AG04449 (cell line): ENCODE results near the gene LSS.

Source experiments
- CTCF ChIA-PET: fragments of 350-600 bp; formaldehyde crosslinking; extraction: SDS; loops from one replicate; lab custom pipeline; 2021; ENCODE audit warnings: antibody characterized with exemption; lab: Yijun Ruan, JAX
- POLR2A ChIA-PET: fragments of 400-600, 350-600 bp; formaldehyde crosslinking; extraction: SDS; loops from one replicate; lab custom pipeline; 2020; ENCODE audit warnings: antibody characterized with exemption, inconsistent platforms; lab: Yijun Ruan, JAX
- DNase-seq: peaks from one replicate; pipeline ENCODE4 v3.0.0-alpha.2; 2010; ENCODE audit warnings: low read depth, low spot score
- H3K4me3 ChIP-seq: 2 replicates; pipeline ENCODE4 v1.5.1; 2011; ENCODE audit warnings: low read depth, mild to moderate bottlenecking, control low read depth, low read length
- TF ChIP-seq, protein P1 (sequence below): IDR thresholded peaks from one replicate; pipeline ENCODE4 v1.5.1; 2011; ENCODE audit warnings: mild to moderate bottlenecking, moderate library complexity, low read length, control low read depth, inconsistent platforms; ENCODE audit not compliant: insufficient read depth; ENCODE audit errors: missing control alignments

Gene LSS

DNA sequence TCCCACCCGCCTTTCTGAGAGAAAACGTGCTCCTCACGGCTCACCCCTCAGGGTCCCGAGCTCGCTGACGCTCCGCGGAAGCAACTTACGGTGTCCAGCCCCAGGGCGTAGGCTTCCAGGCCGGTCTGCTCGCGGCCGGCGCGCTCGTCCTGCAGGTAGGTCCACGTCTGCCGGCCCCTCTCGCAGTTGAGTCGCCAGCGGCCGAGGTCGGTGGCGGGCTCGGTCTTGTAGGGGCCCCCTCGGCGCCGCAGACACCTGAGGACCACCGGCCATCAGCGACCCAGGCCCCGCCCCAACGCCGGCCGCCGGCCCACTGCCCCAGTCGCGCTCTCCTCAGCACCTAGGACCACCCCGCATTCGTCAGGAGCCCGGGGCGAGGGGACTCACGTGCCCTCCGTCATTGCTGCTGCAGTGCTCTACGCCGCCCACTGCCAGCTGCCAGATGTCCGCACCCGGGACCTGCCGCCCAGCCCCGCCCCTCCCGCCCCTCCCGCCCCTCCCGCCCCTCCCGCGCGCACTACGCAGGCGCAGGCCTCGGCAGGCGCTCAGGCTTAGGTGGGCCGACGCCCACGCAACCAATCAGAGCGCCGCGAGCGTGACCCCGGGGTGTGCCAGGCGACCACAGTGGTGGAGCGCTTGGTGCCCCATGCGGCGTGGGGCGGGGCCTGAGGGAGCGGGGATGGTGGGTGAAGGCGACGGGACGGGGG, at the start of gene LSS:
Gene LSS (minus strand): TSS at position 430 of the 707 bp plus-strand sequence. CDS start 29 bp downstream, at position 401.
- CTCF ChIA-PET, result interaction anchor here (0.8 to 4.4 kb wide), 5 partner anchors 13 to 257 kb away, joined by 3 to 28 read pairs (median 3); no protein-coding TSS in a partner anchor

DNA sequence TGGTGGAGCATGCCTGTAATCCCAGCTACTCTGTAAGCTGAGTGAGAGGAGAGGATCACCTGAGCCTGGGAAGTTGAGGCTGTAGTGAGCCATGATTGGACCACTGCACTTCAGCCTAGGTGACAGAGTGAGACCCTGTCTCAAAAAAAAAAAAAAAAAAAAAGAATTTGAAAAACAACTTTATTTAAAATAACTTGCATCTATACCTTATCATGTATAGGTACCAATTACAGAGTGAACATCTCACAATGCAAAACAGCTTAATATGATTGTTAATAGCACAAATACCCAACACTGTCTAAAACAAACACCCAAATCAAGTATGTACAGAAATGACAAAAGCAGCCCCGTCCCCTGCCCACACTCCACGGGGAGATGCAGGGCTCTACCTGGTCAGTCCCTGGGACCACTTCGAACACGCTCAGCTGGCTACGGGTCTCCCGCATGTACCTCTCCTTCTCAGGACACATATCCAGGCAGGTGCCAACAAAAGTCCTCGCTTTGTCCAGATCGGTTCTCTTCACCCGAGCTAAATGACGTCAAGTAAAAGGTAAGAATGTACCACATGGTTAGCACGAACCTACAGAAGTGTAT, 46.3 kb upstream of the LSS start:
- no peak for DNase-seq
- H3K4me3 ChIP-seq, result no peak overlapping the region
- ChIA-PET CTCF (interaction anchor here (0.9 to 1.8 kb wide), 5 partner anchors 9 to 303 kb away, joined by 3 to 6 read pairs (median 6); partner anchors contain the start of genes MCM3AP and YBEY), POLR2A (interaction anchor here (0.6 kb wide), 1 partner anchor 11 kb away, joined by 3 read pairs; the partner anchor contains the start of gene MCM3AP)
- TF ChIP-seq, protein P1, sequence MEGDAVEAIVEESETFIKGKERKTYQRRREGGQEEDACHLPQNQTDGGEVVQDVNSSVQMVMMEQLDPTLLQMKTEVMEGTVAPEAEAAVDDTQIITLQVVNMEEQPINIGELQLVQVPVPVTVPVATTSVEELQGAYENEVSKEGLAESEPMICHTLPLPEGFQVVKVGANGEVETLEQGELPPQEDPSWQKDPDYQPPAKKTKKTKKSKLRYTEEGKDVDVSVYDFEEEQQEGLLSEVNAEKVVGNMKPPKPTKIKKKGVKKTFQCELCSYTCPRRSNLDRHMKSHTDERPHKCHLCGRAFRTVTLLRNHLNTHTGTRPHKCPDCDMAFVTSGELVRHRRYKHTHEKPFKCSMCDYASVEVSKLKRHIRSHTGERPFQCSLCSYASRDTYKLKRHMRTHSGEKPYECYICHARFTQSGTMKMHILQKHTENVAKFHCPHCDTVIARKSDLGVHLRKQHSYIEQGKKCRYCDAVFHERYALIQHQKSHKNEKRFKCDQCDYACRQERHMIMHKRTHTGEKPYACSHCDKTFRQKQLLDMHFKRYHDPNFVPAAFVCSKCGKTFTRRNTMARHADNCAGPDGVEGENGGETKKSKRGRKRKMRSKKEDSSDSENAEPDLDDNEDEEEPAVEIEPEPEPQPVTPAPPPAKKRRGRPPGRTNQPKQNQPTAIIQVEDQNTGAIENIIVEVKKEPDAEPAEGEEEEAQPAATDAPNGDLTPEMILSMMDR, result no peak

More for the DNA sequence above, at the start of gene LSS:
- H3K4me3 ChIP-seq, result peak within 1 kb of the TSS; percentile 89
- TF ChIP-seq, protein P1, result no peak
- DNase-seq, result peak; percentile 69
- POLR2A ChIA-PET, result no interaction called here

DNA sequence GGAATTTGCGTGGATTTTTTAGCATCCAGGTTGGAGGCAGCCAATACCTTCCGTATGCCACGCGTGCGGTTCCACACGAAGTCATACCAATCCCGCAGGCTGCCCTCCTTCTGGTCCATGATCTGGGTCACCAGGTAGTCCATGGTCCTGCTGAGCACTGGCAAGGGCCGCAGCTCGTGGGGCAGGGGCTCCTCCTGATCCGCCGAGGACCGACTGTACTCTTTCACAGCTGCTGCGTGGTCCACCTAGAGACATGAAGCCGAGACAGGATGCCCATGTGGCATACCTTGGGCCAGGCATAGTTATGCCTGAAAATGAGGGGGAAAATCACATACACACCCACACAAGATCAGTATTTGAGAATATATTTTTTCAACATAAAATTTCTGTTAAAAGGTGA, 44.8 kb upstream of the LSS start:
- CTCF ChIA-PET, result no interaction called here
- H3K4me3 ChIP-seq, result no peak overlapping the region
- no peak for DNase-seq
- POLR2A ChIA-PET, result no interaction called here
- TF ChIP-seq, protein P1, result no peak

DNA sequence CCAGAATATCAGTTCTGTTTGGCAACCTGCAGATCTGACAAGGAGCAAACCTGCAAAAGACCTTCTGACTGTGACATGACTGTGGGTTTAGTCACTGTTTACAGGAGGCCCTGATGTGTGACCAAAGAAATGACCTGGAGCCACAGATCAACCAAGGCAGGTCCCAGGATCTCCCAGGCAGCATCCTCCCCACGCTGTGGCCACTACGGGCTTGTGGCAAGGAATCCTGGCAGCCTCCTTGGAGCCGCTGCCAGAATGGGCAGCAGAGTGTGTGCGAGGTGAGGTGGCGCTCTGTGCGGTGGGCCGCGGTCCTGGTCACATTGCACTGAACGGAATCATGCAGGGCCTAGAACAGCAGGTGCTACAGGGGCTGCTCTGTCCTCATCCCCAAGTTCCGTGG, 40.9 kb upstream of the LSS start:
- ChIA-PET POLR2A (no interaction called here), CTCF (no interaction called here)
- no peak for DNase-seq
- no peak overlapping the region for H3K4me3 ChIP-seq
- TF ChIP-seq, protein P1, result no peak

DNA sequence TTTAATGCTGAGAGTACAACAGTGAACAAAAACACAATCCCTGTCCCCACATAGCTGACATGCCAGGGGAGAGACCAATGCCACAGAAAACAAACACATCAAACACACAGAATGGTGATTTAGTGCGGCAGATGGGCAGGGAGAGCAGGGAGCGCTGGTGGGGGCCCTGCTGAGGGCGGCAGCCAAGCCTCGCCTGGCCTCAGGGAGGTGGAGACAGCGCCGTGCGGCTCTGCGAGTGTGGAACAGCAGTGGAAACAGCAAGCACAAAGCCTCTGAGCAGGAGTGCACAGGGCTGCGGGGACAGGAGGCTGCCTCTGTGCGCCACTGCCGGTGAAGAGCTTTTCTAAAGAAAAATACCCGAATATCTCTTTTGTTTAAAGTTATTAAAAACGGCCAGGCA, 39.8 kb upstream of the LSS start:
- CTCF ChIA-PET, result interaction anchor here (1.2 kb wide), 1 partner anchor 31 kb away, joined by 3 read pairs; no protein-coding TSS in a partner anchor
- POLR2A ChIA-PET, result no interaction called here
- TF ChIP-seq, protein P1, result no peak
- DNase-seq, result no peak
- H3K4me3 ChIP-seq, result no peak overlapping the region

DNA sequence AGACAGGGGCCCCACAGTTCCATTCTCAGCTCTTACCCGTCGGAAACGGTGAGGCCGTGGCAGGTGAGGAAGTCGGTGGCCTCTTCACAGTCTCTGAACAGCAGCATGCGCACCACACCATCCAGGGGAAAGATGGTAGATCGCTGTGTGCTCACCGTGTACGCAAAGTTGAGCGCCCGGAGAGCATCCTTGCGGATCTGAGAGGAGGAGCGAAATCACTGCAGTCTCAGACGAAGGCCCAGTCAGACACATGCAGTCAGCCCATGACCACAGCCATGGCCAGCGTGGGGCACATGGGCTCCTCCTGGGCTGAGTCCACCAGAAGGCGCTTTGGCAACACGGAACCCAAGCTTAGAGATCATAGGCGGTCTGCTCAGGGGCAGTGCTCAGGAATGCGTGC, 38.4 kb upstream of the LSS start:
- TF ChIP-seq, protein P1, result no peak
- no peak for DNase-seq
- POLR2A ChIA-PET, result no interaction called here
- CTCF ChIA-PET, result interaction anchor here (1.2 kb wide), 1 partner anchor 29 kb away, joined by 3 read pairs; no protein-coding TSS in a partner anchor
- no peak overlapping the region for H3K4me3 ChIP-seq
